HepG2 (cell line): ENCODE measurements around the gene RREB1. TPM values are rescaled to one million over a fixed set of nuclear protein-coding genes. Genes with fewer than 3 reads are reported as not detected.

Source experiments
- BHLHE40 ChIP-seq: IDR thresholded peaks from 2 replicates; pipeline ENCODE4 v1.6.1; 2011; ENCODE audit warnings: low read length, improper control_type of control experiment
- ETV6 ChIP-seq: sonication (generic); formaldehyde crosslinking; conservative IDR thresholded peaks from 2 replicates; pipeline ENCODE4 v1.4.0; 2020; ENCODE audit warnings: missing genetic modification reagents
- FOSL2 ChIP-seq: sonication (generic); formaldehyde crosslinking; IDR thresholded peaks from 2 replicates; pipeline ENCODE4 v1.4.0; 2020; ENCODE audit warnings: missing genetic modification reagents
- FOXO1 ChIP-seq: sonication (generic); formaldehyde crosslinking; IDR thresholded peaks from 2 replicates; pipeline ENCODE4 v1.4.0; 2020; ENCODE audit warnings: missing genetic modification reagents
- HNF4G ChIP-seq, 2 experiments: sonication (generic) in 1 of 2; formaldehyde crosslinking in 1 of 2; IDR thresholded peaks; 2 replicates each; pipeline versions ENCODE4 v1.4.0 to v1.6.1; 2011 to 2020; ENCODE audit warnings: borderline replicate concordance in 2 of 2, low read depth in 2 of 2, mild to moderate bottlenecking in 2 of 2, low read length in 1 of 2, missing genetic modification reagents in 1 of 2, moderate library complexity in 1 of 2
- HOXA7 ChIP-seq: sonication (generic); formaldehyde crosslinking; IDR thresholded peaks from 2 replicates; pipeline ENCODE4 v1.8.1; 2022; ENCODE audit warnings: mild to moderate bottlenecking, missing genetic modification reagents, moderate library complexity
- KLF6 ChIP-seq: IDR thresholded peaks from 2 replicates; pipeline ENCODE4 v1.8.0; 2016; ENCODE audit warnings: missing biosample characterization, missing genetic modification reagents
- KLF9 ChIP-seq: IDR thresholded peaks from 2 replicates; pipeline ENCODE4 v1.6.1; 2016; ENCODE audit warnings: low read depth
- NR2F1 ChIP-seq, 2 experiments: fragments of 450-650 bp in 1 of 2; formaldehyde crosslinking in 1 of 2; IDR thresholded peaks; 2 replicates each; pipeline versions ENCODE4 v1.5.0 to v1.6.1; 2016 to 2020; ENCODE audit warnings: mild to moderate bottlenecking in 1 of 2, missing compliant biosample characterization in 1 of 2, missing genetic modification reagents in 1 of 2, moderate library complexity in 1 of 2
- NR2F6 ChIP-seq, 2 experiments: IDR thresholded peaks; 2 replicates each; pipeline ENCODE4 v1.6.1; 2016; ENCODE audit warnings: antibody characterized with exemption in 1 of 2, mild to moderate bottlenecking in 1 of 2
- RBFOX2 ChIP-seq: fragments of 200-400 bp; formaldehyde crosslinking; IDR thresholded peaks from 2 replicates; pipeline ENCODE4 v1.6.1; 2017; ENCODE audit warnings: low read depth, mild to moderate bottlenecking, low read length
- REXO4 ChIP-seq: sonication (generic); formaldehyde crosslinking; IDR thresholded peaks from 2 replicates; pipeline ENCODE4 v1.8.0; 2022; ENCODE audit warnings: missing genetic modification reagents, mild to moderate bottlenecking, borderline replicate concordance
- RNF2 ChIP-seq: fragments of 450-650 bp; conservative IDR thresholded peaks from 2 replicates; pipeline ENCODE4 v1.6.1; 2016; ENCODE audit warnings: low read depth
- TBL1XR1 ChIP-seq: fragments of 150-350 bp; IDR thresholded peaks from 2 replicates; pipeline ENCODE4 v1.6.1; 2014; ENCODE audit warnings: borderline replicate concordance, low read length; ENCODE audit not compliant: partially characterized antibody
- ZNF136 ChIP-seq: sonication (generic); formaldehyde crosslinking; IDR thresholded peaks from 2 replicates; pipeline ENCODE4 v1.8.1; 2022; ENCODE audit warnings: low read depth, mild to moderate bottlenecking, moderate library complexity, missing genetic modification reagents
- ZNF20 ChIP-seq: sonication (generic); formaldehyde crosslinking; IDR thresholded peaks from 2 replicates; pipeline ENCODE4 v1.4.0; 2020; ENCODE audit warnings: mild to moderate bottlenecking, moderate library complexity, missing genetic modification reagents
- ZNF225 ChIP-seq: sonication (generic); formaldehyde crosslinking; IDR thresholded peaks from 2 replicates; pipeline ENCODE4 v1.4.0; 2020; ENCODE audit warnings: mild to moderate bottlenecking, missing genetic modification reagents
- ZNF33B ChIP-seq: sonication (generic); formaldehyde crosslinking; IDR thresholded peaks from 2 replicates; pipeline ENCODE4 v1.5.1; 2020; ENCODE audit warnings: mild to moderate bottlenecking, missing genetic modification reagents
- ZNF441 ChIP-seq: sonication (generic); formaldehyde crosslinking; IDR thresholded peaks from 2 replicates; pipeline ENCODE4 v1.7.0; 2021; ENCODE audit warnings: missing genetic modification reagents, borderline replicate concordance
- ZNF550 ChIP-seq: sonication (generic); formaldehyde crosslinking; IDR thresholded peaks from 2 replicates; pipeline ENCODE4 v1.4.0; 2020; ENCODE audit warnings: mild to moderate bottlenecking, missing genetic modification reagents, borderline replicate concordance
- ZNF607 ChIP-seq: sonication (generic); formaldehyde crosslinking; IDR thresholded peaks from 2 replicates; pipeline ENCODE4 v1.5.1; 2020; ENCODE audit warnings: missing genetic modification reagents, mild to moderate bottlenecking, borderline replicate concordance
- ZNF83 ChIP-seq: sonication (generic); formaldehyde crosslinking; IDR thresholded peaks from 2 replicates; pipeline ENCODE4 v1.4.0; 2020; ENCODE audit warnings: missing genetic modification reagents, mild to moderate bottlenecking, borderline replicate concordance
- polyA plus RNA-seq, 8 experiments: library from polyadenylated mRNA; depleted of rRNA in 3 of 8; stranded (reverse) in 7 of 8; unstranded in 1 of 8; fragments of >200 nt; fragmentation: Illumina TruSeq in 4 of 8; extraction: Trizol in 4 of 8; gene quantifications; 2 replicates each; pipeline versions ENCODE4 v1.2.1 to v1.2.3, GENCODE V29; 2011 to 2016; ENCODE audit warnings: low read depth in 4 of 8, missing spikeins in 1 of 8, mixed read lengths in 1 of 8; ENCODE audit not compliant: insufficient read depth in 1 of 8
- total RNA-seq, 5 experiments: library from RNA; depleted of rRNA; stranded (reverse); fragments of >200 nt; fragmentation: Illumina TruSeq; extraction: Trizol; gene quantifications; 2 replicates each; pipeline ENCODE4 v1.2.3, GENCODE V29; 2016; ENCODE audit warnings: low read depth in 1 of 5
- TF ChIP-seq, protein P1 (sequence below): sonication (generic); formaldehyde crosslinking; IDR thresholded peaks from 2 replicates; pipeline ENCODE4; 2020; ENCODE audit warnings: missing genetic modification reagents, mild to moderate bottlenecking, borderline replicate concordance
- TF ChIP-seq, protein P2 (sequence below): IDR thresholded peaks from 2 replicates; pipeline ENCODE4 v1.6.1; 2016; ENCODE audit warnings: missing compliant biosample characterization, missing genetic modification reagents, borderline replicate concordance
- TF ChIP-seq, protein P3 (sequence below): sonication (generic); formaldehyde crosslinking; IDR thresholded peaks from 2 replicates; pipeline ENCODE4 v1.4.0; 2020; ENCODE audit warnings: mild to moderate bottlenecking, missing genetic modification reagents

RREB1 gene
- total and polyA plus RNA-seq, 2 of the 13 experiments (the other 11 are each of a cell fraction or from before 2014, with no cell fraction given), result 6.1 to 23.2 TPM

DNA sequence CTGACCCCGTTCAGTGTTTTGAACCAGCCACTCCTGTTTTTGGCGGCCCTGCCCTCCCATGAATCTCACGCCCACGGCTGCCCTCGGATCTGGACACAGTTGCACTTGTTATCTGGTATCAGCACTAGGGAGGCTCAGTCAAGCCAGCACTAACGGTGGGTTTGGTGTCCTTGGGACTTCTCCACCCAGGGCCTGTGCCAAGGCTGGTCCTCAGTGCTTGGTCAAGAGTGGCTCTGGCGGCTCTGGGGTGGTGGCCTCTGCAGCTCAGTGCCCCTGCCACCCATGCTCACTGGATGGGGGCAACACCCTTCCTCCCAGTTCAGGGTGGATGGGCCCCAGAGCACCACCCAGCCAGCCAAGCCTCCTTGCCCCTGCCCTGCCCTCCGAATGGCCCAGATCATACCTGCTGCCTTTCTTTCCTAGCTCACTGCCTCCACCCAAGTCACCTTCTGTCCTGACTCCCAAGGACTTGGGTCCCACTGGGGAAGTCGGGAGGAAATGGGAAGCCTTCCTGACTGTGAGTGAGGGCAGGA lies 150.5 kb downstream of the RREB1 start (continued):
- no peak; the same call in 1 of the 2 replicates for TF ChIP-seq ZNF83 (CRISPR knock-in tag)
- TF ChIP-seq ZNF550 (CRISPR knock-in tag), result 0 out of 2 replicates have a peak, but pooled peaks have one; percentile 50
- TF ChIP-seq HOXA7 (CRISPR knock-in tag), result no peak
- TF ChIP-seq NR2F1 (CRISPR knock-in tag; IDR thresholded peaks at IDR 0.05), result no peak
- no peak for TF ChIP-seq FOSL2
- TF ChIP-seq ZNF441 (CRISPR knock-in tag), result no peak
- TF ChIP-seq, protein P1, sequence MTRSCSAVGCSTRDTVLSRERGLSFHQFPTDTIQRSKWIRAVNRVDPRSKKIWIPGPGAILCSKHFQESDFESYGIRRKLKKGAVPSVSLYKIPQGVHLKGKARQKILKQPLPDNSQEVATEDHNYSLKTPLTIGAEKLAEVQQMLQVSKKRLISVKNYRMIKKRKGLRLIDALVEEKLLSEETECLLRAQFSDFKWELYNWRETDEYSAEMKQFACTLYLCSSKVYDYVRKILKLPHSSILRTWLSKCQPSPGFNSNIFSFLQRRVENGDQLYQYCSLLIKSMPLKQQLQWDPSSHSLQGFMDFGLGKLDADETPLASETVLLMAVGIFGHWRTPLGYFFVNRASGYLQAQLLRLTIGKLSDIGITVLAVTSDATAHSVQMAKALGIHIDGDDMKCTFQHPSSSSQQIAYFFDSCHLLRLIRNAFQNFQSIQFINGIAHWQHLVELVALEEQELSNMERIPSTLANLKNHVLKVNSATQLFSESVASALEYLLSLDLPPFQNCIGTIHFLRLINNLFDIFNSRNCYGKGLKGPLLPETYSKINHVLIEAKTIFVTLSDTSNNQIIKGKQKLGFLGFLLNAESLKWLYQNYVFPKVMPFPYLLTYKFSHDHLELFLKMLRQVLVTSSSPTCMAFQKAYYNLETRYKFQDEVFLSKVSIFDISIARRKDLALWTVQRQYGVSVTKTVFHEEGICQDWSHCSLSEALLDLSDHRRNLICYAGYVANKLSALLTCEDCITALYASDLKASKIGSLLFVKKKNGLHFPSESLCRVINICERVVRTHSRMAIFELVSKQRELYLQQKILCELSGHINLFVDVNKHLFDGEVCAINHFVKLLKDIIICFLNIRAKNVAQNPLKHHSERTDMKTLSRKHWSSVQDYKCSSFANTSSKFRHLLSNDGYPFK (CRISPR knock-in tag), result 0 out of 2 replicates have a peak, but pooled peaks have one; percentile 19
- TF ChIP-seq KLF6, result no peak
- 0 out of 2 replicates have a peak, but pooled peaks have one; percentile 23 for TF ChIP-seq ZNF33B
- TF ChIP-seq ZNF607 (CRISPR knock-in tag), result no peak
- no peak for TF ChIP-seq ZNF20 (CRISPR knock-in tag)
- no peak for TF ChIP-seq ETV6 (CRISPR knock-in tag)
- TF ChIP-seq ZNF225 (CRISPR knock-in tag), result peak; percentile 42; the same call in 1 of the 2 replicates
- TF ChIP-seq FOXO1, result no peak
- no peak for TF ChIP-seq TBL1XR1
- TF ChIP-seq, protein P2, sequence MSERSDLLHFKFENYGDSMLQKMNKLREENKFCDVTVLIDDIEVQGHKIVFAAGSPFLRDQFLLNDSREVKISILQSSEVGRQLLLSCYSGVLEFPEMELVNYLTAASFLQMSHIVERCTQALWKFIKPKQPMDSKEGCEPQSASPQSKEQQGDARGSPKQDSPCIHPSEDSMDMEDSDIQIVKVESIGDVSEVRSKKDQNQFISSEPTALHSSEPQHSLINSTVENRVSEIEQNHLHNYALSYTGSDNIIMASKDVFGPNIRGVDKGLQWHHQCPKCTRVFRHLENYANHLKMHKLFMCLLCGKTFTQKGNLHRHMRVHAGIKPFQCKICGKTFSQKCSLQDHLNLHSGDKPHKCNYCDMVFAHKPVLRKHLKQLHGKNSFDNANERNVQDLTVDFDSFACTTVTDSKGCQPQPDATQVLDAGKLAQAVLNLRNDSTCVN (CRISPR knock-in tag), result no peak
- no peak for TF ChIP-seq HNF4G (IDR thresholded peaks at IDR 0.05; ENCODE audit: borderline replicate concordance, low read depth, low read length)
- TF ChIP-seq HNF4G (CRISPR knock-in tag; IDR thresholded peaks at IDR 0.05; ENCODE audit: borderline replicate concordance, low read depth), result 0 out of 2 replicates have a peak, but pooled peaks have one; percentile 20
- no peak for TF ChIP-seq ZNF136 (CRISPR knock-in tag)
- no peak for TF ChIP-seq KLF9 (CRISPR knock-in tag)
- no peak for TF ChIP-seq NR2F6 (IDR thresholded peaks at IDR 0.05)
- TF ChIP-seq NR2F6 (CRISPR knock-in tag; IDR thresholded peaks at IDR 0.05), result no peak
- TF ChIP-seq BHLHE40, result no peak
- TF ChIP-seq, protein P3, sequence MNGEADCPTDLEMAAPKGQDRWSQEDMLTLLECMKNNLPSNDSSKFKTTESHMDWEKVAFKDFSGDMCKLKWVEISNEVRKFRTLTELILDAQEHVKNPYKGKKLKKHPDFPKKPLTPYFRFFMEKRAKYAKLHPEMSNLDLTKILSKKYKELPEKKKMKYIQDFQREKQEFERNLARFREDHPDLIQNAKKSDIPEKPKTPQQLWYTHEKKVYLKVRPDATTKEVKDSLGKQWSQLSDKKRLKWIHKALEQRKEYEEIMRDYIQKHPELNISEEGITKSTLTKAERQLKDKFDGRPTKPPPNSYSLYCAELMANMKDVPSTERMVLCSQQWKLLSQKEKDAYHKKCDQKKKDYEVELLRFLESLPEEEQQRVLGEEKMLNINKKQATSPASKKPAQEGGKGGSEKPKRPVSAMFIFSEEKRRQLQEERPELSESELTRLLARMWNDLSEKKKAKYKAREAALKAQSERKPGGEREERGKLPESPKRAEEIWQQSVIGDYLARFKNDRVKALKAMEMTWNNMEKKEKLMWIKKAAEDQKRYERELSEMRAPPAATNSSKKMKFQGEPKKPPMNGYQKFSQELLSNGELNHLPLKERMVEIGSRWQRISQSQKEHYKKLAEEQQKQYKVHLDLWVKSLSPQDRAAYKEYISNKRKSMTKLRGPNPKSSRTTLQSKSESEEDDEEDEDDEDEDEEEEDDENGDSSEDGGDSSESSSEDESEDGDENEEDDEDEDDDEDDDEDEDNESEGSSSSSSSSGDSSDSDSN (CRISPR knock-in tag), result no peak
- no peak for TF ChIP-seq REXO4 (CRISPR knock-in tag)
- no peak for TF ChIP-seq RNF2
- no peak for TF ChIP-seq RBFOX2
